GM08714 (cell line): Measurements from ENCODE around the gene CD14.
"Not testable (repeated sequence)": the region's sequence is repeated elsewhere in the genome, so short reads cannot be mapped to it uniquely, and the experiment has no call there.

Experiments
- H3K4me3 ChIP-seq: fragments of 200-500 bp; sonication (Bioruptor generic); 2 replicates; pipeline ENCODE4 v1.5.1; 2014; ENCODE audit warnings: mild to moderate bottlenecking, low read length, inconsistent platforms
- ZNF274 ChIP-seq: IDR thresholded peaks from 2 replicates; pipeline ENCODE4 v1.6.1; 2012; ENCODE audit warnings: mild to moderate bottlenecking, low read depth, low read length

The CD14 gene

DNA sequence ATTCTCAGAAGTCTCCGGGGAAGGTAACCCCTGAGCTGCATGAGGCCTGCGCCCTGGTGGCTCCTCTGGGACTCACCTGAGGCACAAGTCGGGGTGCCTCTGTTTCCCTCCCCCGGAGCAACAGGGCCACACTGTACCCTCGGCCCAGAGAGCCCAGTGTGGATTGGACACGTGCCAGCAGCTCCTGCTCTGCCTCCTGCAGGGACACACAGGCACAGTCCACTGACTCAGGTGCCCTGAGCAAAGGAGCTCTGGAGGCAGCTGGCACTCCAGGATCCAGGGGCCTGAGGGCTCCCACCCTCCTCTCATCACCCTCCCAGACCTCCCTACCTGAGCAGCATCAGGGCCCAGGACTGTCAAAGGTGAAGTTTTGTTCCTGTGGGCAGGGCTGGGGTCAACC is 38.8 kb downstream of the CD14 start:
- no peak for TF ChIP-seq ZNF274
- no peak overlapping the region for H3K4me3 ChIP-seq

DNA sequence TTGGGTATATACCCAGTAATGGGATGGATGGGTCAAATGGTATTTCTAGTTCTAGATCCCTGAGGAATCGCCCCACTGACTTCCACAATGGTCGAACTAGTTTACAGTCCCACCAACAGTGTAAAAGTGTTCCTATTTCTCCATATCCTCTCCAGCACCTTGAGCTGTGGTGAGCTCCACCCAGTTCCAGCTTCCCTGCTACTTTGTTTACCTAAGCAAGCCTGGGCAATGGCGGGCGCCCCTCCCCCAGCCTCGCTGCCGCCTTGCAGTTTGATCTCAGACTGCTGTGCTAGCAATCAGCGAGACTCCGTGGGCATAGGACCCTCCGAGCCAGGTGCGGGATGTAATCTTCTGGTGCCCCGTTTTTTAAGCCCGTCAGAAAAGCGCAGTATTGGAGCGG is 39.9 kb downstream of the CD14 start:
- H3K4me3 ChIP-seq, result not testable (repeated sequence)

DNA sequence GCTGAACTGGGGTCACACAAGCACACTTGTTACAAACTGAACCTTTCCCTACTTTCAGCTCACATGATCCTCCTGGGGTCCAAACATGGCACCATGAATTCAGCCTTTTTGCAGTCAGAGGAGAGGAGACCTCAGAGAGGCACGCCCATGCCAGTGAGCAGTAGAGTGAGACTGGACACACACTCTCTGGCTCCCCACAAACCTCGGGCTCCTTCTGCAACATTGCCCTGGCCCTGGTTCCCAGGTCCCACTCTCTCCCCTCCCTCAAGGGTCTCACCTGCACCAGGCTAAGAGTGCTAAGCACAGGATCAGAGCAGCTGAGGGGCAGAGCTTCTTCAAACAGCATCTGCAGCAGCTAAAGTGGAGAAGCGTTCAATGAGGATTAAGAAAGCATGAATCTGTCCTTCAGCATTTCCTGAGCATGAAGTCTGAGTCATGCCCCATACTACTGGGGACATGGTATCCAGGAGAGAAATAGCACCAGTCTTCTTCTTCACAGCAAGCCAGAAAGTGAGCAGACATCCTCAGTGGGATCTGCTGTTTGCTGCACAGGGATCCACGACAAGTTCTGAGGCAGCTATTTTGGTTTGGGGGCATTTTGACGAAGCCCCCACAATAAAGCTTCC is 41.1 kb downstream of the CD14 start:
- H3K4me3 ChIP-seq, result no peak overlapping the region
- no peak for TF ChIP-seq ZNF274

DNA sequence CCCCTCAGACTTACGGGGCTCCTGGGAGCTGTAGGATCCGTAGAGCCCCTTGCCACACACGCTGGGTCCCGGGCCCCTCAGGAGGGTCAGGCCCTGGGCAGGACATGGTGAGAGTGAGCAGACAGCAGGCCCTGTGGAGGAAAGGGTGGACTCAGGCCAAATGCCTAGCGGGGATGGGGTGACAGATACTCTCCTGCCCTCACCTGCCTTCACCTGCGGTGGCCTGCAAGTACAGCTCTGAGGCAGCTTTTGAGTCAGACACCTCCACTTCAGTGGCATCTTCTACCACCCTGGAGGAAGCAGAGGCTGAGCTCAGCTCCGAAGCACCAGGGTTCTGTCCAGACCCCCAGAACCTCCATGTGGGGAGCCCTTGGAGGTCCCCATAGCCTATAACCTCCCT is 42.1 kb downstream of the CD14 start:
- TF ChIP-seq ZNF274, result no peak
- no peak overlapping the region for H3K4me3 ChIP-seq

DNA sequence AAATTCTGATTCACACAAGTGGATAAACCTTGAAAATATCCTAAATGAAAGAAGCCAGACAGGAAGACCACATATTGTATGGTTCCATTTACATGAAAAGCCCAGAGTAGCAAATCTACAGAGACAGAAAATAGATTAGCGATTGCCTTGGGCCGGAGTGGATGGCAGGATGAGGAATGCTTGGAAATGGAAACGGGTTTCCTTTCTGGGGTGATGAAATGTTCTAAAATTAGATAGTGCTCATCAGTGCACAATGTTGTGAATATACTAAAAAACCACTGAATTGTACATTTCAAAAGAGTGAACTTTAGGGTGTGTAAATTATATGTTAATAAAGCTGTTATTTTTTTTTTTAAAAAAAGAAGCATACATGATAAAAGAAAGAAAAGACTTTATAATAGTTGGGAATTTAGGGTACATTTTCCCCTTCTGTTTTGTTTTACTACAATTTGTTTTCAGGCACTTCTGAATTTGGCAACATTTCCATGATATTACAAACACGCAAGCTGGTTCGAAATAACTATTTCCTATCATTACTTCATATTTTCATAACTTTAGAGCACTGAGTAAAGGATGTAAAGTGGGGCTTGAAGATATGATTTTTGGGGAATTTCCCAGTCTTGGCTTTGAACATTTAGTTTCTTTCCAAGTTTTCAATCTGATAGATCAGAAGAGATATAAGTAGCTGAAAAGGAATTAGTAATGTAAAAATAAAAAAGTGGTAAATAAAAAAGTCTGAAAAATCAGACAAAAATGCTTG is 44.5 kb downstream of the CD14 start:
- no peak for TF ChIP-seq ZNF274
- H3K4me3 ChIP-seq, result no peak overlapping the region

DNA sequence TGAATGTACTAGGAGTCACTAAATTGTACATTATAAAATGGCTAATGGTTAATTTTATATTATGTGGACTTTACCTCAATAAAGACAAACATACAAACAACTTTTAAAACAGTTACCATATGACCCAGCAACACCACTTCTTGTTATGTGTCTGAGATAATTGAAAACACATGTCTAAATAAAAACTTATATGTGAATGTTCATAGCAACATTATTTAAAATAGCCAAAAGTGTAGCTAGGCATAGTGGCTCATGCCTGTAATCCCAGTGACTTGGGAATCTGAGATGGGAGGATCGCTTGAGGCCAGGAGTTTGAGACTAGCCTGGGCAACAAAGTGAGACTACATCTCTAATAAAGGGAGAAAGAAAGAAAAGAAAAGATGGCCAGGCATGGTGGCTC is 45.5 kb downstream of the CD14 start:
- H3K4me3 ChIP-seq, result no peak overlapping the region
- no peak for TF ChIP-seq ZNF274
